Activated B cell treated with CpG ODN at 0.5 μM for 24 hours (primary cell): ENCODE measurements around the gene GUCY1A2. TPM values are rescaled to one million over a fixed set of nuclear protein-coding genes. Genes with fewer than 3 reads are reported as not detected.

Experiments used
- ATAC-seq: fragments of 200-7000 bp; cut with Tn5 transposase; one replicate; pipeline ENCODE4 v1.10.0; 2021; ENCODE audit warnings: low read depth, mild to moderate bottlenecking, moderate library complexity
- CTCF ChIA-PET: fragments of 350-600 bp; sonication (Branson Sonifier 250); formaldehyde crosslinking; loops from one replicate; lab custom pipeline; 2021; ENCODE audit warnings: antibody characterized with exemption; lab: Charles Lee
- POLR2A ChIA-PET: fragments of 350-600 bp; sonication (Branson Sonifier 250); formaldehyde crosslinking; loops from one replicate; lab custom pipeline; 2021; ENCODE audit warnings: antibody characterized with exemption; lab: Charles Lee
- DNase-seq: peaks from one replicate; pipeline ENCODE4 v3.0.0; 2022
- H3K27ac Mint-ChIP-seq: one replicate; pipeline ENCODE4 v1.8.0; 2020; ENCODE audit warnings: mixed read lengths
- H3K27me3 Mint-ChIP-seq: one replicate; pipeline ENCODE4 v1.8.0; 2021; ENCODE audit warnings: mixed read lengths
- H3K36me3 Mint-ChIP-seq: one replicate; pipeline ENCODE4 v1.8.0; 2021; ENCODE audit warnings: low read depth, mixed read lengths
- H3K4me1 Mint-ChIP-seq: one replicate; pipeline ENCODE4 v1.8.0; 2021; ENCODE audit warnings: mixed read lengths
- H3K4me3 Mint-ChIP-seq: one replicate; pipeline ENCODE4 v1.8.0; 2020; ENCODE audit warnings: mild to moderate bottlenecking, mixed read lengths
- H3K9me3 Mint-ChIP-seq: one replicate; pipeline ENCODE4 v1.8.0; 2020; ENCODE audit warnings: mixed read lengths
- intact Hi-C: fragments of 100-400 bp; cut with micrococcal nuclease; formaldehyde crosslinking; loops from one replicate; pipeline ENCODE4 v1.15.1; 2024
- total RNA-seq: library from RNA; stranded (reverse); gene quantifications from 2 replicates; pipeline ENCODE4 v1.2.3, GENCODE V29; 2022
- TF ChIP-seq, protein P1 (sequence below): fragments of 200-600 bp; IDR thresholded peaks from one replicate; pipeline ENCODE4 v1.8.0; 2022; ENCODE audit warnings: antibody characterized with exemption, mild to moderate bottlenecking

The GUCY1A2 gene
- total RNA-seq, 1 donor from 2014 or later = not detected

DNA sequence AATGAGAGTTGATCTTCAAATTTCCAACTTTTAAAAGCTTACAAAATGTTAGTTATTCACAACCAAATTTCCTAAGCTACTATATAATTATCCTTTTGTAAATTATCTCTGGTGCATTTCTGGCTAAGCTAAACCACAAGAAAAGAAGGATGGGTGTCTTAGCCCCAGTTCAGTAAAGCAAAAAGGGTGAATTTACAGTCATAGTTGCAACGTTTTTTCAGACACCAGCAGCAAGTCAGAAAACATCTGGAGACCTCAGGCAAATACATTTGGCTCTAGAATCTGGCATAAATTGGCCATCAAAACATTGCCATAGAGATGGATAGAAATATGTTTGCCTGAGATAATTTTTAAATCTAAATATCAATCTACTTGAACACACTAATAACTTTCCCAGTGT is 257.0 kb downstream of the GUCY1A2 start:
- DNase-seq (no peak), ATAC-seq (no peak)
- Mint-ChIP-seq H3K36me3 (no peaks in the 10 kb centered on the region), H3K27ac (no peak overlapping the region), H3K9me3 (peaks cover 5% of the 10 kb centered on the region), H3K4me1 (no peaks in the 10 kb centered on the region), H3K27me3 (no peaks in the 10 kb centered on the region), H3K4me3 (no peak overlapping the region)
- CTCF ChIA-PET = no interaction called here
- TF ChIP-seq, protein P1, sequence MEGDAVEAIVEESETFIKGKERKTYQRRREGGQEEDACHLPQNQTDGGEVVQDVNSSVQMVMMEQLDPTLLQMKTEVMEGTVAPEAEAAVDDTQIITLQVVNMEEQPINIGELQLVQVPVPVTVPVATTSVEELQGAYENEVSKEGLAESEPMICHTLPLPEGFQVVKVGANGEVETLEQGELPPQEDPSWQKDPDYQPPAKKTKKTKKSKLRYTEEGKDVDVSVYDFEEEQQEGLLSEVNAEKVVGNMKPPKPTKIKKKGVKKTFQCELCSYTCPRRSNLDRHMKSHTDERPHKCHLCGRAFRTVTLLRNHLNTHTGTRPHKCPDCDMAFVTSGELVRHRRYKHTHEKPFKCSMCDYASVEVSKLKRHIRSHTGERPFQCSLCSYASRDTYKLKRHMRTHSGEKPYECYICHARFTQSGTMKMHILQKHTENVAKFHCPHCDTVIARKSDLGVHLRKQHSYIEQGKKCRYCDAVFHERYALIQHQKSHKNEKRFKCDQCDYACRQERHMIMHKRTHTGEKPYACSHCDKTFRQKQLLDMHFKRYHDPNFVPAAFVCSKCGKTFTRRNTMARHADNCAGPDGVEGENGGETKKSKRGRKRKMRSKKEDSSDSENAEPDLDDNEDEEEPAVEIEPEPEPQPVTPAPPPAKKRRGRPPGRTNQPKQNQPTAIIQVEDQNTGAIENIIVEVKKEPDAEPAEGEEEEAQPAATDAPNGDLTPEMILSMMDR = no peak
- POLR2A ChIA-PET = no interaction called here
- intact Hi-C loops = no loop called here

DNA sequence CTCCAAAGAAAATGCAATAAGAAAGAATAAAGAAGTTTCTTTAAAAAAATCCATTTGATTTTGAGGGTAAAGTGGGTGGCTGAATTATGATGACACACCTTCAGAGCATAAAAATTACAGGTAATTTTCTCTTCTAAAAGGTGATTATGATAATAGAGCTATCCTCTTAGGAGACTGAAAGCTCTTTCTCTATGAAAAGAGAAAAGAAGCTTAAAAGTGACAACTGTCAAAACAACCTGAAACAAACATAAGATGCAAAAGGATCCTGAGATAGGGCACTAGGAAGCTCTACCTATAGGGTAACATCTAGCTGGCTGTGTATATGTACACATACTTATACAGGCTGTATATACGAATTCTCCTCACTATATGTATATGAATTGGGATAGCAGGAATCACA is 270.2 kb downstream of the GUCY1A2 start:
- ATAC-seq = no peak
- DNase-seq = no peak
- ChIA-PET POLR2A (no interaction called here), CTCF (no interaction called here)
- TF ChIP-seq, protein P1 = no peak
- Mint-ChIP-seq H3K36me3 (no peaks in the 10 kb centered on the region), H3K4me1 (no peaks in the 10 kb centered on the region), H3K27ac (no peak overlapping the region), H3K27me3 (no peaks in the 10 kb centered on the region), H3K4me3 (no peak overlapping the region), H3K9me3 (peaks cover 4% of the 10 kb centered on the region)
- intact Hi-C loops = no loop called here

DNA sequence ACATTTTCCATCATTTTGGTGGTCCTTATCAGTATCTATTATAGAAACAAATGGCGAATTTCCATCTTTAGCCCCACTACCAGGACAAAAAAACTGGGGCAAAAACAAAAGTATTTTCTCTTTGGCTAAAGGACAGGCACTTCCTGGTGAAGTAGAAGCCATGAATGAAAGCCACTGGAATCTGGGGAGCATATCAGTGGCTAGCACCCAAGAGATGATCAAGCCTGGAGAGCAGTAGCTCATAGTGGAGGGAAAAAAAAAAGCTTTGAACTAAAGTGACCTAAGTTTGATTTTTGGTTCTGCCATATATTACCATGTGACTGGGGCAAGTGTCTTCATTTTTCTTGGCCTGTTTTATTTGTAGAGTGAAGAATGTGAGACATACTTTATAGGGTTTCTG is 272.3 kb downstream of the GUCY1A2 start:
- no peak for DNase-seq
- ATAC-seq = no peak
- Mint-ChIP-seq H3K27ac (no peak overlapping the region), H3K4me1 (no peaks in the 10 kb centered on the region), H3K27me3 (no peaks in the 10 kb centered on the region), H3K36me3 (no peaks in the 10 kb centered on the region), H3K9me3 (peaks cover 2% of the 10 kb centered on the region), H3K4me3 (no peak overlapping the region)
- ChIA-PET POLR2A (no interaction called here), CTCF (no interaction called here)
- intact Hi-C loops = no loop called here
- TF ChIP-seq, protein P1 = no peak

DNA sequence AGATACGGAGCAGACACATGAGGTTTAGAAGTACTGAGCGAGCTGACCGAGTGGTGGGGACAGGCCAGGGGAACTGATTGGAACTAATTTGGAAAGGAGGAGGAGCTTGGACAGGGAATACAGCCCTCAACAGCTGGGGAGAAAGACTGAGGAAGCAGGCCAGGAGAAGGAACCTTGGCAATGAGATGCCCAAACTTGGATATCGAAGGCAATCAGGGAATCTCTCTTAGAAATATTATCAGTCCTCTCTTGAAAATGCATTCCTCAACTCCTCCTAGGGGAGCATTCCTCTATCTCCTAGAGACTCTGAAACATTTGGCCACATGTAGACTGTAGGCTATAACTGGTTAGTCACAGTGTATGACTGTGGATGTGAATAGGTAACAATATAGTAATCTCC is 284.6 kb downstream of the GUCY1A2 start:
- Mint-ChIP-seq H3K4me1 (no peaks in the 10 kb centered on the region), H3K27ac (no peak overlapping the region), H3K27me3 (no peaks in the 10 kb centered on the region), H3K36me3 (no peaks in the 10 kb centered on the region), H3K9me3 (peaks cover 3% of the 10 kb centered on the region), H3K4me3 (no peak overlapping the region)
- CTCF ChIA-PET = no interaction called here
- TF ChIP-seq, protein P1 = no peak
- POLR2A ChIA-PET = no interaction called here
- ATAC-seq = no peak
- no peak for DNase-seq
- intact Hi-C loops = no loop called here

DNA sequence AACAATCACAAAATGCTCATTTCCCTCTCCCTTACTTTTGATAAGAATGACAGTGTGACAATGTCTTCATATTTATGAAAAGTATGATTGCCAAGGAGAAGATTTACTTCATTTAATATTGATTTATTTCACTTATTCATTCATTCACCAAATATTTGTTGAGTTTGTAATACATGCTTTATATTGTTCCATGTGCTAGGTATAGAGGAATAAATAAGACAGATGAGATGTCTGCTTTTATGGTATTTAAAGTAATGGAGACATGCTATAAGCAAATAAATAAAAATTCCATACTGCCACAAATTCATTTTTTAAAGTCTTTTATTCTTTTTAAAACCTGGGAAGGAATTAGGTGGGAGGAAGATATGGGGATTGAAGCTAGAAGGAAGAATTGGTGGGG is 289.4 kb downstream of the GUCY1A2 start:
- CTCF ChIA-PET = no interaction called here

More for the DNA sequence above, 289.4 kb downstream of the GUCY1A2 start:
- Mint-ChIP-seq H3K27ac (no peak overlapping the region), H3K36me3 (no peaks in the 10 kb centered on the region), H3K9me3 (peaks cover 2% of the 10 kb centered on the region), H3K4me1 (no peaks in the 10 kb centered on the region), H3K4me3 (no peak overlapping the region), H3K27me3 (no peaks in the 10 kb centered on the region)
- DNase-seq (no peak), ATAC-seq (no peak)
- POLR2A ChIA-PET = no interaction called here
- intact Hi-C loops = no loop called here
- TF ChIP-seq, protein P1 = no peak
